Neural progenitor cell (in vitro differentiated cells): ENCODE data around the gene POLE. TPM values are rescaled to one million over a fixed set of nuclear protein-coding genes. Genes with fewer than 3 reads are reported as not detected.

Source experiments
- DNase-seq: peaks from one replicate; pipeline ENCODE4 v3.0.0-alpha.2; 2016; ENCODE audit warnings: low spot score
- H2AFZ ChIP-seq: fragments of 200-600 bp; sonication (generic); replicated peaks from 2 replicates; pipeline ENCODE4 v1.6.1; 2016; ENCODE audit warnings: antibody characterized with exemption
- H3F3A ChIP-seq: fragments of 200-600 bp; sonication (generic); 2 replicates; pipeline ENCODE4 v1.6.1; 2016; ENCODE audit warnings: antibody characterized with exemption, low read depth
- H3K27ac ChIP-seq: fragments of 200-600 bp; sonication (generic); 2 replicates; pipeline ENCODE4 v1.5.1; 2016; ENCODE audit warnings: mild to moderate bottlenecking
- H3K27me3 ChIP-seq: fragments of 200-600 bp; sonication (generic); 2 replicates; pipeline ENCODE4 v1.6.1; 2016; ENCODE audit warnings: mild to moderate bottlenecking, moderate library complexity
- H3K36me3 ChIP-seq: fragments of 200-600 bp; sonication (generic); 2 replicates; pipeline ENCODE4 v1.5.1; 2016
- H3K4me1 ChIP-seq: fragments of 200-600 bp; sonication (generic); 2 replicates; pipeline ENCODE4 v1.6.1; 2016; ENCODE audit warnings: mixed run types
- H3K4me2 ChIP-seq: fragments of 200-600 bp; sonication (generic); 2 replicates; pipeline ENCODE4 v1.6.1; 2016
- H3K4me3 ChIP-seq: fragments of 200-600 bp; sonication (generic); 2 replicates; pipeline ENCODE4 v1.5.1; 2016
- H3K79me2 ChIP-seq: fragments of 200-600 bp; sonication (generic); 2 replicates; pipeline ENCODE4 v1.6.1; 2016; ENCODE audit warnings: low read depth
- H3K9ac ChIP-seq: fragments of 200-600 bp; sonication (generic); 2 replicates; pipeline ENCODE4 v1.6.1; 2016
- H3K9me3 ChIP-seq: fragments of 200-600 bp; sonication (generic); 2 replicates; pipeline ENCODE4 v1.5.1; 2016; ENCODE audit warnings: low read depth
- H4K20me1 ChIP-seq: fragments of 200-600 bp; sonication (generic); 2 replicates; pipeline ENCODE4 v1.6.1; 2016; ENCODE audit warnings: low read depth
- H3K27ac Mint-ChIP-seq: 3 replicates; pipeline ENCODE4 v1.8.0; 2021; ENCODE audit warnings: mixed read lengths
- H3K27me3 Mint-ChIP-seq: 2 replicates; pipeline ENCODE4 v1.8.0; 2022; ENCODE audit warnings: low read depth, mild to moderate bottlenecking, inconsistent platforms, moderate library complexity, mixed read lengths; ENCODE audit not compliant: insufficient read depth
- H3K36me3 Mint-ChIP-seq: 3 replicates; pipeline ENCODE4 v1.8.0; 2021; ENCODE audit warnings: mixed read lengths
- H3K4me1 Mint-ChIP-seq: 3 replicates; pipeline ENCODE4 v1.8.0; 2021; ENCODE audit warnings: mixed read lengths
- H3K4me3 Mint-ChIP-seq: 3 replicates; pipeline ENCODE4 v1.8.0; 2021; ENCODE audit warnings: mild to moderate bottlenecking, moderate library complexity, mixed read lengths
- H3K9me3 Mint-ChIP-seq: 3 replicates; pipeline ENCODE4 v1.8.0; 2020; ENCODE audit warnings: mixed read lengths
- EZH2 ChIP-seq: fragments of 200-600 bp; sonication (generic); IDR thresholded peaks from 2 replicates; pipeline ENCODE4 v1.6.1; 2017; ENCODE audit warnings: antibody characterized with exemption, mild to moderate bottlenecking, moderate library complexity
- EZH2phosphoT487 ChIP-seq: fragments of 200-600 bp; sonication (generic); IDR thresholded peaks from 2 replicates; pipeline ENCODE4 v1.6.1; 2017; ENCODE audit warnings: antibody characterized with exemption
- total RNA-seq: library from RNA; depleted of rRNA; stranded (reverse); fragments of >200 nt; gene quantifications from 2 replicates; pipeline ENCODE4 v1.2.3, GENCODE V29; 2015; ENCODE audit warnings: low replicate concordance
- TF ChIP-seq, protein P1 (sequence below): fragments of 200-600 bp; sonication (generic); IDR thresholded peaks from 2 replicates; pipeline ENCODE4 v1.5.1; 2017; ENCODE audit warnings: antibody characterized with exemption, mild to moderate bottlenecking

POLE gene
- total RNA-seq, 1 donor from 2014 or later = 46.8 TPM

DNA sequence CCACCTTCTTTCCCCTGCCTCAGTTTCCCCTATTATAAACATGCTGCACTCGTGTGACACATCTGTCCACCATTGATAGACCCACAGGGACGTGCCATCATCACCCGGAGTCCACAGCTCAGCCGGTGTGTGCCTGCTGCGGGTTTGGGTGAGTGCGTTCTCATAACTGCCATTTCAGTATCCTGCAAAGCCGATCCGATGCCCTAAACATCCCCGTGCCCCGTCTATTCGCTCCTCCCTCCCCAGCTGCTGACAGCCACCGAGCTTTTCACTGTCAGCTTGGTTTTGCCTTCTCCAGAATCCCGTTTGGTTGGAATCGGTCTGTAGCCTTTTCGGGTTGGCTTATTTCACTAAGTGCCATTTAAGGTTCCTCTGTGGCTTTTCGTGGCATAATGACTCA, 80.7 kb downstream of the POLE start:
- Histone ChIP-seq H2AFZ (no peak overlapping the region), H3K4me2 (no peak overlapping the region), H3K9me3 (no peaks in the 10 kb centered on the region), H3F3A (peaks cover 4% of the 10 kb centered on the region), H3K79me2 (no peaks in the 10 kb centered on the region), H3K4me1 (peaks cover 12% of the 10 kb centered on the region), H3K36me3 (no peaks in the 10 kb centered on the region), H3K9ac (no peak overlapping the region), H3K27ac (no peak overlapping the region), H3K4me3 (no peak overlapping the region), H3K27me3 (peaks cover 100% of the 10 kb centered on the region), H4K20me1 (no peaks in the 10 kb centered on the region)
- no peaks in the 10 kb centered on the region for H3K36me3 Mint-ChIP-seq
- DNase-seq = no peak
- H3K27ac Mint-ChIP-seq = peak overlapping the region; percentile 81
- TF ChIP-seq EZH2phosphoT487 (no peak), EZH2 (no peak)
- TF ChIP-seq, protein P1, sequence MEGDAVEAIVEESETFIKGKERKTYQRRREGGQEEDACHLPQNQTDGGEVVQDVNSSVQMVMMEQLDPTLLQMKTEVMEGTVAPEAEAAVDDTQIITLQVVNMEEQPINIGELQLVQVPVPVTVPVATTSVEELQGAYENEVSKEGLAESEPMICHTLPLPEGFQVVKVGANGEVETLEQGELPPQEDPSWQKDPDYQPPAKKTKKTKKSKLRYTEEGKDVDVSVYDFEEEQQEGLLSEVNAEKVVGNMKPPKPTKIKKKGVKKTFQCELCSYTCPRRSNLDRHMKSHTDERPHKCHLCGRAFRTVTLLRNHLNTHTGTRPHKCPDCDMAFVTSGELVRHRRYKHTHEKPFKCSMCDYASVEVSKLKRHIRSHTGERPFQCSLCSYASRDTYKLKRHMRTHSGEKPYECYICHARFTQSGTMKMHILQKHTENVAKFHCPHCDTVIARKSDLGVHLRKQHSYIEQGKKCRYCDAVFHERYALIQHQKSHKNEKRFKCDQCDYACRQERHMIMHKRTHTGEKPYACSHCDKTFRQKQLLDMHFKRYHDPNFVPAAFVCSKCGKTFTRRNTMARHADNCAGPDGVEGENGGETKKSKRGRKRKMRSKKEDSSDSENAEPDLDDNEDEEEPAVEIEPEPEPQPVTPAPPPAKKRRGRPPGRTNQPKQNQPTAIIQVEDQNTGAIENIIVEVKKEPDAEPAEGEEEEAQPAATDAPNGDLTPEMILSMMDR = no peak
- peaks cover 61% of the 10 kb centered on the region for H3K4me1 Mint-ChIP-seq
- H3K4me3 Mint-ChIP-seq = peak overlapping the region; percentile 27
- peaks cover 4% of the 10 kb centered on the region for H3K9me3 Mint-ChIP-seq
- H3K27me3 Mint-ChIP-seq = peaks cover 28% of the 10 kb centered on the region

DNA sequence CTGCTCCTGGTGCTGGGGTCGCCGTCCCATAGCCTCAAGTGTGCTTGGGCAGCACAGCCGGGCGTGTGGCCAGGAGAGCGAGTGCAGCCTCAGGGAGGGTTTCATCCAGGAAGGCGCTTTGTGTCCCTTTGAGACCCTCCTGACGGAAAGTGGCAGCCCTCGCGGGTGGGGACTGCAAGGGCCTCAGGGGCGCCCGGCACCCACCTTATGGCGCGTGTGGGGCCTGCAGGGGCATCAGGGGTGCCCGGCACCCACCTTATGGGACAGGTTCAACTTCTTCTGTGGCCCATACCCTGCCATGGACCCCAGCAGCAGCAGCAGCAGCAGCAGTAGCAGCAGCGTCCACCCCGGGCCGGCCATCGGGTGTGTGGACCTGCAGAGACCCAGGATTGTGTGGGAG, 81.2 kb downstream of the POLE start:
- Histone ChIP-seq H3K9me3 (no peaks in the 10 kb centered on the region), H3K4me1 (peaks cover 12% of the 10 kb centered on the region), H3K27me3 (peaks cover 100% of the 10 kb centered on the region), H3K27ac (no peak overlapping the region), H3F3A (peaks cover 4% of the 10 kb centered on the region), H3K4me3 (no peak overlapping the region), H3K79me2 (no peaks in the 10 kb centered on the region), H3K4me2 (no peak overlapping the region), H2AFZ (no peak overlapping the region), H4K20me1 (no peaks in the 10 kb centered on the region), H3K36me3 (no peaks in the 10 kb centered on the region), H3K9ac (no peak overlapping the region)
- H3K27me3 Mint-ChIP-seq = peaks cover 25% of the 10 kb centered on the region
- H3K9me3 Mint-ChIP-seq = peaks cover 2% of the 10 kb centered on the region
- H3K36me3 Mint-ChIP-seq = no peaks in the 10 kb centered on the region
- no peak for DNase-seq
- H3K4me1 Mint-ChIP-seq = peaks cover 63% of the 10 kb centered on the region
- H3K4me3 Mint-ChIP-seq = no peak overlapping the region
- H3K27ac Mint-ChIP-seq = no peak overlapping the region
- TF ChIP-seq, protein P1 = no peak
- no peak for TF ChIP-seq EZH2phosphoT487
- no peak for TF ChIP-seq EZH2

DNA sequence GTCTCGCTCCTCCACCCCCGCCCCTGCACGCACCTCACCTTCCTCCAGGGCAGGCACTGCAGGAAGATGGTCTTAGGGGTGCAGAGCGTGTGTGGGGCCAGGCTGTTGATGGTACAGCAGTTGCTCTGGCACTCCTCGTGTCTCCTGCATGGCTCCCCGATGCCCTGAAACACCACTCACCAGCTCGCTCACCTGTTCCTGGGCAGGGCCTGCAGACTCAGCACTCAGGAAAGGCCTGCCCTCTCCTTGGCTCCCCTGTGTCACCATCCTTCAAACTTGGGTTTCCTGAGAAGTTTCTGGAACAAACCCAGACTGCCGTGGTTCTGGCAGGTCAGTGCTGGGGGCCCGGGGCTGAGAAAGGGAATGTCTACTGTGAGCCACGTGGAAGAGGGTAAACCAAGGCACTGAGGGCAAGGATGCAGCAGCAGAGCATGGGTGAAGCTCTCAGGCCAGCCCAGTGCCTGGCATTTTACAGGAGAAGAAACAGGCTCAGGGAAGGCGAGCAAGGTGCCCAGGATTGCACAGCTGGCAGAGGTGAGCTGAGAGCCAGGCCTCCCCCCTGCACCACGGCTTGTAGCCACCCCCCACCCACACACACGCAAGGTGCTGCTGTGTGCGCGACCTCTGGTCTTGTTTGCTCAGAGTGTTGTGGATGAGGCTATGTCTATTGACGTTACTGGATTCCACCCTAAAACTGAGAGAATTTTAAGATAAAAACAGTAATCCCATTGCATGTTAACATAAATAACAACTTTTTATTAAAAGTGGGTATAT, 82.3 kb downstream of the POLE start:
- H3K4me3 Mint-ChIP-seq = peak overlapping the region; percentile 33
- no peaks in the 10 kb centered on the region for H3K36me3 Mint-ChIP-seq
- H3K4me2 ChIP-seq = no peak overlapping the region
- no peaks in the 10 kb centered on the region for H4K20me1 ChIP-seq
- no peak overlapping the region for H3K27ac Mint-ChIP-seq
- H3K4me1 ChIP-seq = peaks cover 12% of the 10 kb centered on the region
- no peak overlapping the region for H3K27ac ChIP-seq
- peaks cover 4% of the 10 kb centered on the region for H3F3A ChIP-seq
- H2AFZ ChIP-seq = no peak overlapping the region
- TF ChIP-seq EZH2phosphoT487 (no peak), EZH2 (no peak)
- TF ChIP-seq, protein P1 = no peak
- DNase-seq = no peak
- H3K36me3 ChIP-seq = no peaks in the 10 kb centered on the region
- no peak overlapping the region for H3K4me3 ChIP-seq
- H3K9ac ChIP-seq = no peak overlapping the region
- H3K9me3 Mint-ChIP-seq = peaks cover 2% of the 10 kb centered on the region
- no peaks in the 10 kb centered on the region for H3K9me3 ChIP-seq
- peaks cover 17% of the 10 kb centered on the region for H3K27me3 Mint-ChIP-seq
- no peaks in the 10 kb centered on the region for H3K79me2 ChIP-seq
- H3K27me3 ChIP-seq = peaks cover 100% of the 10 kb centered on the region
- H3K4me1 Mint-ChIP-seq = peaks cover 62% of the 10 kb centered on the region
